ENCODE measurements around the gene BCKDHB.

The BCKDHB gene

GRCh38 chr6:80088637-80089036 lies 17.8 kb upstream of the BCKDHB start:
- no peak overlapping the region for H3K27ac ChIP-seq
- H3K4me3 ChIP-seq (IDR thresholded peaks at IDR 0.05; ENCODE audit: insufficient read depth, low read depth, low read length): no peak overlapping the region
- TF ChIP-seq, protein P1, sequence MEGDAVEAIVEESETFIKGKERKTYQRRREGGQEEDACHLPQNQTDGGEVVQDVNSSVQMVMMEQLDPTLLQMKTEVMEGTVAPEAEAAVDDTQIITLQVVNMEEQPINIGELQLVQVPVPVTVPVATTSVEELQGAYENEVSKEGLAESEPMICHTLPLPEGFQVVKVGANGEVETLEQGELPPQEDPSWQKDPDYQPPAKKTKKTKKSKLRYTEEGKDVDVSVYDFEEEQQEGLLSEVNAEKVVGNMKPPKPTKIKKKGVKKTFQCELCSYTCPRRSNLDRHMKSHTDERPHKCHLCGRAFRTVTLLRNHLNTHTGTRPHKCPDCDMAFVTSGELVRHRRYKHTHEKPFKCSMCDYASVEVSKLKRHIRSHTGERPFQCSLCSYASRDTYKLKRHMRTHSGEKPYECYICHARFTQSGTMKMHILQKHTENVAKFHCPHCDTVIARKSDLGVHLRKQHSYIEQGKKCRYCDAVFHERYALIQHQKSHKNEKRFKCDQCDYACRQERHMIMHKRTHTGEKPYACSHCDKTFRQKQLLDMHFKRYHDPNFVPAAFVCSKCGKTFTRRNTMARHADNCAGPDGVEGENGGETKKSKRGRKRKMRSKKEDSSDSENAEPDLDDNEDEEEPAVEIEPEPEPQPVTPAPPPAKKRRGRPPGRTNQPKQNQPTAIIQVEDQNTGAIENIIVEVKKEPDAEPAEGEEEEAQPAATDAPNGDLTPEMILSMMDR (conservative IDR thresholded peaks at IDR 0.05; ENCODE audit: low read depth, low read length): no peak
- no peak overlapping the region for H3K9ac ChIP-seq
- no peaks in the 10 kb centered on the region for H3K79me2 ChIP-seq (ENCODE audit: insufficient read depth, low read depth)
- H3K27me3 ChIP-seq (ENCODE audit: insufficient read depth, low read depth): no peaks in the 10 kb centered on the region
- H3K4me1 ChIP-seq (ENCODE audit: low read depth, poor library complexity, severe bottlenecking): no peaks in the 10 kb centered on the region
- H4K20me1 ChIP-seq (ENCODE audit: insufficient read depth): no peaks in the 10 kb centered on the region
- no peak overlapping the region for H2AFZ ChIP-seq (ENCODE audit: low read depth)
- no peaks in the 10 kb centered on the region for H3K36me3 ChIP-seq (ENCODE audit: insufficient read depth)
- H3K4me2 ChIP-seq: no peak overlapping the region

- no peak overlapping the region for H2AFZ ChIP-seq (ENCODE audit: low read depth)
Measured at GRCh38 chr6:80091506-80091905, 15.0 kb upstream of the BCKDHB start.

DNA sequence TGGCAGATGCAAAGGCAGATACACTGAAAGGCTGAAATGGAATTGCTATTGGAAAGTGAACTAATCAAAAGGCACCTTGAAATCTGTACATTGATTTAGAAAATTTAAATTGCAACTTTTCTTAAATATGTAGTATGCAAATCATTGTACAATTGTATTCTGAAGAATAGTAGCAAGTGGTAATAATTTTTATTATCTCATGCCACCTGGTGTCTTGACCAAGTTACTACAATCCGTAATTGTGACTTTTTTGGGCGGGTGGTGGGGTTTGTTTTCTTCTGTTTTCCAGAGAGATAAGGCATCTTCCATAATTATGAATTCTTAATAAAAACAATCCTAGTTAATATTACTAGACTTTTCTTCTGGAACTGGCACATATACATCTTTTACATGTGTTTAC lies 12.5 kb upstream of the BCKDHB start:
- no peaks in the 10 kb centered on the region for H3K36me3 ChIP-seq (ENCODE audit: insufficient read depth)
- H3K4me2 ChIP-seq: no peak overlapping the region
- no peak overlapping the region for H2AFZ ChIP-seq (ENCODE audit: low read depth)
- no peak overlapping the region for H3K4me3 ChIP-seq (IDR thresholded peaks at IDR 0.05; ENCODE audit: insufficient read depth, low read depth, low read length)
- H3K4me1 ChIP-seq (ENCODE audit: low read depth, poor library complexity, severe bottlenecking): no peaks in the 10 kb centered on the region
- no peaks in the 10 kb centered on the region for H3K27me3 ChIP-seq (ENCODE audit: insufficient read depth, low read depth)
- no peak overlapping the region for H3K9ac ChIP-seq
- TF ChIP-seq, protein P1 (conservative IDR thresholded peaks at IDR 0.05; ENCODE audit: low read depth, low read length): peak; percentile 63
- H4K20me1 ChIP-seq (ENCODE audit: insufficient read depth): no peaks in the 10 kb centered on the region
- H3K79me2 ChIP-seq (ENCODE audit: insufficient read depth, low read depth): no peaks in the 10 kb centered on the region
- no peak overlapping the region for H3K27ac ChIP-seq

More at GRCh38 chr6:80091506-80091905, 15.0 kb upstream of the BCKDHB start:
- no peak overlapping the region for H3K27ac ChIP-seq
- no peak overlapping the region for H3K9ac ChIP-seq
- no peaks in the 10 kb centered on the region for H4K20me1 ChIP-seq (ENCODE audit: insufficient read depth)
- no peak overlapping the region for H3K4me3 ChIP-seq (IDR thresholded peaks at IDR 0.05; ENCODE audit: insufficient read depth, low read depth, low read length)
- H3K79me2 ChIP-seq (ENCODE audit: insufficient read depth, low read depth): no peaks in the 10 kb centered on the region
- TF ChIP-seq, protein P1 (conservative IDR thresholded peaks at IDR 0.05; ENCODE audit: low read depth, low read length): no peak
- H3K27me3 ChIP-seq (ENCODE audit: insufficient read depth, low read depth): no peaks in the 10 kb centered on the region
- no peak overlapping the region for H3K4me2 ChIP-seq
- H3K36me3 ChIP-seq (ENCODE audit: insufficient read depth): no peaks in the 10 kb centered on the region
- no peaks in the 10 kb centered on the region for H3K4me1 ChIP-seq (ENCODE audit: low read depth, poor library complexity, severe bottlenecking)

- no peak overlapping the region for H3K9ac ChIP-seq
- no peak overlapping the region for H3K4me3 ChIP-seq (IDR thresholded peaks at IDR 0.05; ENCODE audit: insufficient read depth, low read depth, low read length)
- TF ChIP-seq, protein P1 (conservative IDR thresholded peaks at IDR 0.05; ENCODE audit: low read depth, low read length): no peak
- H3K36me3 ChIP-seq (ENCODE audit: insufficient read depth): no peaks in the 10 kb centered on the region
- no peak overlapping the region for H3K27ac ChIP-seq
- H3K79me2 ChIP-seq (ENCODE audit: insufficient read depth, low read depth): no peaks in the 10 kb centered on the region
- H3K27me3 ChIP-seq (ENCODE audit: insufficient read depth, low read depth): no peaks in the 10 kb centered on the region
- no peak overlapping the region for H3K4me2 ChIP-seq
- H2AFZ ChIP-seq (ENCODE audit: low read depth): no peak overlapping the region
- no peaks in the 10 kb centered on the region for H4K20me1 ChIP-seq (ENCODE audit: insufficient read depth)
- H3K4me1 ChIP-seq (ENCODE audit: low read depth, poor library complexity, severe bottlenecking): no peaks in the 10 kb centered on the region
Measured at GRCh38 chr6:80095600-80095999, 10.9 kb upstream of the BCKDHB start.
